ENCODE data around the gene GRB10. TPM values are rescaled to one million over a fixed set of nuclear protein-coding genes. Genes with fewer than 3 reads are reported as not detected.

GRB10 gene
- total and polyA plus RNA-seq, 3 experiments from 2014 or later = 0.20 to 0.49 (median 0.20) TPM

DNA sequence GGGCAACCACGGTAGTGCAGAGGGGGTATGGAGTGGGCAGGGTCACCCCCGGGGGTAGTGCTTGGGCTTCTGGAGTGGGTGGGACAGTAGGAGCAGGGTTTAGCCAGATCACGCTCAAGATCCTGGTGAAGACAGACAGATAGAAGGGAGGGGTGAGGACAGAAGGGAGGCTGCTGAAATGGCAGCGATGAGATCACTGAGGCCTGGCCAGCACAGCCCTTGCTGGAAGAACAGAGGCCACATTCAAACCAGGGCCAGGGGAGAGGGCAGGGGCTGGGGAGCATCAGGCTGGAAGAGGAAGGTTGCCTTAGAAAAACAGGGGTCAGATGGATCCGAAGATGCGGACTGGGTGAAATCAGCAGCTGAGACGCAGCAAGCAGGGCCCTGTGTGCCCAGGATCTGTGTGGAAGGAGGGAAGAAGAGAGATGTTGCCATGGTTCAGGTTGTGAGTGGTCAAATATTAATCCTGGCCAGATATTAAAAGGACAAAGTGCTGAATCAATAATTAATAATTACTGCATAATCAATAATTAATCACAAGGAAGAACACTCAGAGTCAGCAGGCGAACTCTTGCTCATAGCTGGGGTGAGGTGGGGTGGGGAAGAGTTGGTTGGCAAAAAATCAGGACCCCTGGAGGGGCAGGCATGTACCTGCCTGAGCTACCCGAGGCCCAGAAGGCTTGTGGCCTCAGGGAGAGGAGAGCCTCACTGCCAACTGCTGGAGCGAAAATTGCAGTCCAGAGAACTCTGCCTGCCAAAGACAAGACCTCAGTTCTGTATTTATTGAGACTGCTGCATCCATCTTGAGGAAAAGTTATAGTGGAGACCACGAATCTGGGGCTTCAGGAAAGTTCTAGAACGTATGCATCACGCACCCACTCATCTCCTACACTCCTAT, 105.7 kb downstream of the GRB10 start:
- Histone ChIP-seq H3K4me1 (ENCODE audit: insufficient read depth, low read length) (no peaks in the 10 kb centered on the region), H3K4me3 (ENCODE audit: low read length) (no peak overlapping the region), H3K36me3 (ENCODE audit: insufficient read depth, low read length) (no peaks in the 10 kb centered on the region), H3K27ac (ENCODE audit: low read depth, low read length) (no peak overlapping the region), H3K9me3 (ENCODE audit: low read length) (no peaks in the 10 kb centered on the region), H3K27me3 (ENCODE audit: insufficient read depth, low read length, poor library complexity, severe bottlenecking) (no peaks in the 10 kb centered on the region)
- Mint-ChIP-seq H3K27me3 (peaks cover 6 to 19% of the 10 kb centered on the region in 2 donors), H3K4me3 (no peak overlapping the region), H3K27ac (peak overlapping the region in 1 of 8 donors; percentile 80), H3K4me1 (peaks cover 0 to 3% (median 3%) of the 10 kb centered on the region in 3 donors), H3K9me3 (no peaks in the 10 kb centered on the region), H3K36me3 (no peaks in the 10 kb centered on the region)
- ChIA-PET CTCF (interaction anchor here (1.1 to 7.2 kb wide), 8 partner anchors 9 to 585 kb away, joined by 3 to 87 read pairs (median 6); partner anchors contain the start of gene ZPBP), POLR2A (no interaction called here)
- DNase-seq = no peak

DNA sequence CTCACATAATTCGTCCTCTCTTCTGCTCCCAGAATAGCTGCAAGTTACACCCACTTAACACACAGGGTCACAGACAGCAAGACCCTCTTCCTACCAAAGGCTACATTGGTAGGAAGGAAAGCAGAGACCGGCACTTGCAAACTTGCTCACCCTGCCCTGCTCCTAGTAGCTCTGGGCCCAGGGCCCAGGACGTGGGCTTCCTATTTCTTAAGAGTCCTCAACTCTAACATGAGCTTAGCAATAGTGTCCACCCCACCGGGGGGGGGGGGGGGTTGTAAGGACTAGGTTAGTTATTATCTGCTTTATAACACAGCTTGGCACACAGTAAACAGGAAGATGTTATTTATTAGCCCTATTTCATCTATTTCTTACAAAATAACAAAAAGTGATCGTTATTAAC, 106.6 kb downstream of the GRB10 start:
- DNase-seq = no peak
- no peaks in the 10 kb centered on the region for H3K36me3 ChIP-seq (ENCODE audit: insufficient read depth, low read length)
- H3K9me3 ChIP-seq (ENCODE audit: low read length) = no peaks in the 10 kb centered on the region
- H3K27ac ChIP-seq (ENCODE audit: low read depth, low read length) = no peak overlapping the region
- peaks cover 4 to 14% of the 10 kb centered on the region in 2 donors for H3K27me3 Mint-ChIP-seq
- H3K9me3 Mint-ChIP-seq = no peaks in the 10 kb centered on the region
- no peaks in the 10 kb centered on the region for H3K27me3 ChIP-seq (ENCODE audit: insufficient read depth, low read length, poor library complexity, severe bottlenecking)
- H3K36me3 Mint-ChIP-seq = no peaks in the 10 kb centered on the region
- H3K27ac Mint-ChIP-seq = no peak overlapping the region
- POLR2A ChIA-PET = interaction anchor here (0.5 to 0.6 kb wide), 2 partner anchors 9 to 208 kb away, joined by 3 to 4 read pairs; no protein-coding TSS in a partner anchor
- CTCF ChIA-PET = interaction anchor here (1.1 to 7.2 kb wide), 9 partner anchors 10 to 584 kb away, joined by 3 to 87 read pairs (median 5); partner anchors contain the start of gene ZPBP
- H3K4me1 Mint-ChIP-seq = peaks cover 0 to 3% (median 3%) of the 10 kb centered on the region in 3 donors
- no peaks in the 10 kb centered on the region for H3K4me1 ChIP-seq (ENCODE audit: insufficient read depth, low read length)
- H3K4me3 Mint-ChIP-seq = no peak overlapping the region
- no peak overlapping the region for H3K4me3 ChIP-seq (ENCODE audit: low read length)

DNA sequence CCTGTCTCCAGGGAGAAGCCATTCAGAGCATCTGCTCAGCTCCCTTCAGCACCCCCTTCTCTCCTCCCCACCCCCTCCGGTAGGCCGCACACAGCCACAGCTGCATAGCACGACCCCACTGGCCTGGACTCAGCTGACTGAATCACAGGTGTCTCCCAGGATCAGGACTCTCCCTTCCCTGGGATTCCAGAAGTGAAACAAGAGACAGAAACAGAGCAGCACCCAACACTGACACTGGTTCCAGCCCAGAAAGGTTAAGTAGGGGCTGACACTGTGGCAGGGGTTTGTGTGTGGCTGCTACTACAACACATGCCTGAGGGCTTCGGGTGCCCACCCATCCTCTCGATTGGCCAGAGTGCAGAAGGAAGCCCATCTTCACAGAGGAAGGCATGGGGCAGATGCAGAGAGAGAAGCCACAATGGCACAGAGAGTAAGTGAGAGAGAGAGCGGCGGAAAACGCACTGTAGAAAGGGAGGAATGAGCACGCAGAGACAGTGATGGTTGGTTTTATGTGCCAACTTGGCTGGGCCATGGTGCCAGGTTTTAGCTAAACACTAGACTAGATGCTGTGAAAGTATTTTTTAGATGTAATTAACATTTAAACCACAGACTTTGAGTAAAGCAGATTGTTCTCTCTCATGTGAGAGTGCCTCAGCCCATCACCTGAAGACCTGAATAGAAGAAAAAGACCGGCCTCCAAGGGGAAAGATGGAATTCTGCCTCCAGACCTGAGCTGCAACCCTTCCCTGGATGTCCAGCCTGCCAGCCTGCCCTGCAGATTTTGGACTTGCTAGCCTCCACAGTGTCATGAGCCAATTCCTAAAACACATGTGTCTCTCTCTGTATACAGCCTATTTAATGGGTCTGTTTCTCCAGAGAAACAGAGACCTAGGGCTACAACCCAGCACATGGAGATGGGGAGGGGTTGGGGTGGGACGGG, 107.5 kb downstream of the GRB10 start:
- H3K4me3 ChIP-seq (ENCODE audit: low read length) = no peak overlapping the region
- Mint-ChIP-seq H3K36me3 (no peaks in the 10 kb centered on the region), H3K4me1 (peaks cover 0 to 3% (median 3%) of the 10 kb centered on the region in 3 donors), H3K4me3 (no peak overlapping the region), H3K9me3 (no peaks in the 10 kb centered on the region), H3K27ac (no peak overlapping the region), H3K27me3 (peaks cover 4 to 6% of the 10 kb centered on the region in 2 donors)
- no peaks in the 10 kb centered on the region for H3K27me3 ChIP-seq (ENCODE audit: insufficient read depth, low read length, poor library complexity, severe bottlenecking)
- no peaks in the 10 kb centered on the region for H3K4me1 ChIP-seq (ENCODE audit: insufficient read depth, low read length)
- no peak overlapping the region for H3K27ac ChIP-seq (ENCODE audit: low read depth, low read length)
- H3K36me3 ChIP-seq (ENCODE audit: insufficient read depth, low read length) = no peaks in the 10 kb centered on the region
- DNase-seq = no peak
- POLR2A ChIA-PET = interaction anchor here (0.5 to 0.6 kb wide), 2 partner anchors 8 to 207 kb away, joined by 3 to 4 read pairs; no protein-coding TSS in a partner anchor
- CTCF ChIA-PET = interaction anchor here (1.1 to 7.2 kb wide), 9 partner anchors 11 to 583 kb away, joined by 3 to 87 read pairs (median 5); partner anchors contain the start of gene ZPBP
- no peaks in the 10 kb centered on the region for H3K9me3 ChIP-seq (ENCODE audit: low read length)

DNA sequence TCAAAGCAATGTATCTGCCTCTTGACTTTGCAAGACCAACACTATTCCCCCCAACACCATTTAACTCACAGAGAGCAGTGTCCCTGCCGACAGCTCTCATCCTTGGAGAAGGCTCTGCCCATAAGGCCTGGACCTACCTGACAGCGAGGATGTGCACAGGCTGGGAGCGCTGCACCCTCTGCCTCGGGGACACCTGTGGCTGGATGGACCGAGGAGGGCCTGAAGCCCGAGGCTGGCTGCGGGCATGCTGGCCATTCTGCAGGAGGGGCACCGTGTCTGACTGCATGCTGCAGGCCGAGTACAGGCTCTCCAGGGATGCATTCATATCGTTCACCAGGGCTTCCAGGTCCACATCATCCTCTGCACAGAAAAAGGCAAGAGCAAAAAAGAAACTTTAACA, 108.4 kb downstream of the GRB10 start:
- DNase-seq = no peak
- peaks cover 3 to 6% of the 10 kb centered on the region in 2 donors for H3K27me3 Mint-ChIP-seq
- H3K36me3 ChIP-seq (ENCODE audit: insufficient read depth, low read length) = no peaks in the 10 kb centered on the region
- H3K27ac ChIP-seq (ENCODE audit: low read depth, low read length) = no peak overlapping the region
- H3K27ac Mint-ChIP-seq = no peak overlapping the region
- H3K4me3 ChIP-seq (ENCODE audit: low read length) = no peak overlapping the region
- H3K27me3 ChIP-seq (ENCODE audit: insufficient read depth, low read length, poor library complexity, severe bottlenecking) = no peaks in the 10 kb centered on the region
- ChIA-PET POLR2A (no interaction called here), CTCF (interaction anchor here (2.5 to 5.5 kb wide), 3 partner anchors 12 to 582 kb away, joined by 9 to 20 read pairs (median 11); partner anchors contain the start of gene ZPBP)
- H3K9me3 Mint-ChIP-seq = no peaks in the 10 kb centered on the region
- no peak overlapping the region for H3K4me3 Mint-ChIP-seq
- no peaks in the 10 kb centered on the region for H3K4me1 ChIP-seq (ENCODE audit: insufficient read depth, low read length)
- H3K4me1 Mint-ChIP-seq = peaks cover 0 to 3% (median 3%) of the 10 kb centered on the region in 3 donors
- no peaks in the 10 kb centered on the region for H3K9me3 ChIP-seq (ENCODE audit: low read length)
- H3K36me3 Mint-ChIP-seq = no peaks in the 10 kb centered on the region

DNA sequence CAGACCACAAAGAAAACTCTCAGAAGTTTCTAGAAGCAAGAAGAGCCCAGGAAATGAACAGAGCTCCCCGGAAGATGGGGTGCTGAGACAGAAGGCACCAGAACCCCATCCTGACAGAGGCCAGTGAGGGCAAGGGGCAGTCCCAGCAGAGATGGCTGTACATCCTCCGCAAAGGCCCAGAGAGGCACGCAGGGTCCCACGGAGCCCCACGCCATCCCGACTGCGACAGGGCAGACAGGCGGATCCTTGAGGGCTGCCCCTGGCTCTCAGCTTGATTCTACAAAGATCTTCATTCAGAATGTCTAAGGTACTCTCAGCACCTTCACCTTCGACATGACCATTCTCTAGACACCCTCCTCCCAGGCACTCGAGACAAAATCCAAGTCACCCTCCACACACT, 109.6 kb downstream of the GRB10 start:
- ChIA-PET CTCF (interaction anchor here (1.3 to 4.0 kb wide), 5 partner anchors 11 to 206 kb away, joined by 3 to 11 read pairs (median 4); no protein-coding TSS in a partner anchor), POLR2A (no interaction called here)
- no peaks in the 10 kb centered on the region for H3K36me3 Mint-ChIP-seq
- Histone ChIP-seq H3K9me3 (ENCODE audit: low read length) (no peaks in the 10 kb centered on the region), H3K27ac (ENCODE audit: low read depth, low read length) (no peak overlapping the region), H3K4me3 (ENCODE audit: low read length) (no peak overlapping the region), H3K27me3 (ENCODE audit: insufficient read depth, low read length, poor library complexity, severe bottlenecking) (no peaks in the 10 kb centered on the region), H3K36me3 (ENCODE audit: insufficient read depth, low read length) (no peaks in the 10 kb centered on the region), H3K4me1 (ENCODE audit: insufficient read depth, low read length) (no peaks in the 10 kb centered on the region)
- H3K9me3 Mint-ChIP-seq = no peaks in the 10 kb centered on the region
- H3K4me1 Mint-ChIP-seq = no peaks in the 10 kb centered on the region
- peaks cover 3 to 6% of the 10 kb centered on the region in 2 donors for H3K27me3 Mint-ChIP-seq
- H3K27ac Mint-ChIP-seq = no peak overlapping the region
- DNase-seq = no peak
- no peak overlapping the region for H3K4me3 Mint-ChIP-seq

DNA sequence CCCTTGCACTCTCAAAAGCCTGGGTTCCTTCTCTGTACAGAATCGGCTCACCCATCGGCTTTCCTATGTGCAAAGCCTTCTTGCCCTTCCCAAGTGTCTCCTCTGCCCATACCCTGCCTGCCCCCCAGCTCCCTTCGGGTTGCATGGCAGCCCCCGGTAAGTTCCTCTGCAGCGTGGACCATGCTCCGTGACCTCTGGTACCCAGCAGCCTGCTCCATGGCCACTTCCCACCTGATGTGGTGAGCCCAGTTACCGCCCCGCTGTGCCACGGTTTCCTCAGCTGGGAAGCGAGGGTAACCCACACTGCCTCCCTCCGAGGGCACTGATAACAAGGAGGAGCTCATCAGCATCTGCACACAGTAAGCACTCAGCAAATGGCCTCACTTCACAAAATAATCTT, 110.7 kb downstream of the GRB10 start:
- Mint-ChIP-seq H3K4me1 (no peaks in the 10 kb centered on the region), H3K27me3 (peaks cover 3 to 6% of the 10 kb centered on the region in 2 donors), H3K4me3 (no peak overlapping the region), H3K9me3 (no peaks in the 10 kb centered on the region), H3K36me3 (no peaks in the 10 kb centered on the region), H3K27ac (no peak overlapping the region)
- H3K27me3 ChIP-seq (ENCODE audit: insufficient read depth, low read length, poor library complexity, severe bottlenecking) = no peaks in the 10 kb centered on the region
- H3K4me1 ChIP-seq (ENCODE audit: insufficient read depth, low read length) = no peaks in the 10 kb centered on the region
- no peaks in the 10 kb centered on the region for H3K36me3 ChIP-seq (ENCODE audit: insufficient read depth, low read length)
- H3K27ac ChIP-seq (ENCODE audit: low read depth, low read length) = no peak overlapping the region
- no peak overlapping the region for H3K4me3 ChIP-seq (ENCODE audit: low read length)
- DNase-seq = no peak
- ChIA-PET CTCF (interaction anchor here (1.6 to 4.0 kb wide), 3 partner anchors 10 to 204 kb away, joined by 3 to 11 read pairs (median 4); no protein-coding TSS in a partner anchor), POLR2A (no interaction called here)
- no peaks in the 10 kb centered on the region for H3K9me3 ChIP-seq (ENCODE audit: low read length)

DNA sequence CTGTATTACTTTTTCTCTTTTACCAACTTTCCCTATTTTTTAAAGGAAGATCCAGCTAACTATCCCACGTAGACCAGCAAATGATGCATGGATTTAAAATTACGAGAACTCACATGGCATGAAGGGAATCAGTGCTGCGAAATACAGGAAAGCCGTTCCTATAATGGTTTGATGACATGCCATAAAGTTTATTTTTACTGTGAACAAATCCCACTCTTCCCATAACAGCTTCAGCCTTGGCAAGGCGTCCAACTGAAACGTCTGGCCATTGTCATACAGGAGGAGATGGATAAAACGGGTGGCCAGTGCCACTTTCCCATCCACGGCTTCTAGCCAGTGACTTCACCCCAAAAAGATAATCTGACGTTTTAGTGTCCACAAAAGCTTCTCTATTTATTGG, 111.3 kb downstream of the GRB10 start:
- CTCF ChIA-PET = interaction anchor here (1.7 to 4.0 kb wide), 2 partner anchors 9 to 204 kb away, joined by 4 to 11 read pairs; no protein-coding TSS in a partner anchor
- Mint-ChIP-seq H3K4me3 (no peak overlapping the region), H3K4me1 (no peaks in the 10 kb centered on the region), H3K9me3 (no peaks in the 10 kb centered on the region), H3K27me3 (peaks cover 2 to 6% of the 10 kb centered on the region in 2 donors), H3K36me3 (no peaks in the 10 kb centered on the region), H3K27ac (no peak overlapping the region)
- Histone ChIP-seq H3K9me3 (ENCODE audit: low read length) (no peaks in the 10 kb centered on the region), H3K27ac (ENCODE audit: low read depth, low read length) (no peak overlapping the region), H3K4me1 (ENCODE audit: insufficient read depth, low read length) (no peaks in the 10 kb centered on the region), H3K4me3 (ENCODE audit: low read length) (no peak overlapping the region), H3K36me3 (ENCODE audit: insufficient read depth, low read length) (no peaks in the 10 kb centered on the region), H3K27me3 (ENCODE audit: insufficient read depth, low read length, poor library complexity, severe bottlenecking) (no peaks in the 10 kb centered on the region)
- POLR2A ChIA-PET = no interaction called here
- no peak for DNase-seq

Measured in CD8-positive, alpha-beta memory T cell (primary cell).